Measurements from ENCODE around the gene DCDC2C. TPM values are rescaled to one million over a fixed set of nuclear protein-coding genes. Genes with fewer than 3 reads are reported as not detected.

Gene DCDC2C
- total RNA-seq, 3 donors from 2014 or later = 0.35 TPM; not detected in 2

- ATAC-seq (no peak), DNase-seq (no peak)
- H3K4me1 ChIP-seq (ENCODE audit: low read depth) = no peaks in the 10 kb centered on the region
- no peak for TF ChIP-seq CTCF (IDR thresholded peaks at IDR 0.05)
- intact Hi-C loops (cut with DNase I, micrococcal nuclease) = no loop called here
- H3K4me3 ChIP-seq = no peak overlapping the region
- peaks cover 39% of the 10 kb centered on the region for H3K9me3 ChIP-seq
- H3K36me3 ChIP-seq (ENCODE audit: low read depth) = no peaks in the 10 kb centered on the region
Observed at GRCh38 chr2:3870222-3870621, 166.8 kb downstream of the DCDC2C start.

- intact Hi-C loops (cut with DNase I, micrococcal nuclease) = no loop called here
- no peak for ATAC-seq
- TF ChIP-seq CTCF (IDR thresholded peaks at IDR 0.05) = no peak
- Histone ChIP-seq H3K4me3 (no peak overlapping the region), H3K4me1 (ENCODE audit: low read depth) (no peaks in the 10 kb centered on the region), H3K36me3 (ENCODE audit: low read depth) (no peaks in the 10 kb centered on the region), H3K9me3 (peaks cover 33% of the 10 kb centered on the region)
- no peak for DNase-seq
Observed at GRCh38 chr2:3871002-3871401, 167.6 kb downstream of the DCDC2C start.

GRCh38 chr2:3872451-3872850 lies 169.1 kb downstream of the DCDC2C start:
- Histone ChIP-seq H3K9me3 (peaks cover 31% of the 10 kb centered on the region), H3K4me1 (ENCODE audit: low read depth) (no peaks in the 10 kb centered on the region), H3K36me3 (ENCODE audit: low read depth) (no peaks in the 10 kb centered on the region), H3K4me3 (no peak overlapping the region)
- DNase-seq = no peak
- intact Hi-C loops (cut with DNase I, micrococcal nuclease) = no loop called here
- TF ChIP-seq CTCF (IDR thresholded peaks at IDR 0.05) = no peak
- ATAC-seq = no peak

- Histone ChIP-seq H3K36me3 (ENCODE audit: low read depth) (no peaks in the 10 kb centered on the region), H3K9me3 (peaks cover 25% of the 10 kb centered on the region), H3K4me1 (ENCODE audit: low read depth) (no peaks in the 10 kb centered on the region), H3K4me3 (no peak overlapping the region)
- DNase-seq (no peak), ATAC-seq (no peak)
- intact Hi-C loops (cut with DNase I, micrococcal nuclease) = no loop called here
- no peak for TF ChIP-seq CTCF (IDR thresholded peaks at IDR 0.05)
Observed at GRCh38 chr2:3873899-3874298, 170.5 kb downstream of the DCDC2C start.

- no peak for TF ChIP-seq CTCF (IDR thresholded peaks at IDR 0.05)
- H3K9me3 ChIP-seq = peaks cover 30% of the 10 kb centered on the region
- intact Hi-C loops (cut with DNase I, micrococcal nuclease) = no loop called here
Observed at GRCh38 chr2:3876221-3876620, 172.8 kb downstream of the DCDC2C start.

GRCh38 chr2:3876685-3877084 lies 173.3 kb downstream of the DCDC2C start:
- Histone ChIP-seq H3K36me3 (ENCODE audit: low read depth) (no peaks in the 10 kb centered on the region), H3K4me3 (no peak overlapping the region), H3K4me1 (ENCODE audit: low read depth) (no peaks in the 10 kb centered on the region), H3K9me3 (peaks cover 30% of the 10 kb centered on the region)
- TF ChIP-seq CTCF (IDR thresholded peaks at IDR 0.05) = no peak
- no peak for DNase-seq
- no peak for ATAC-seq
- intact Hi-C loops (cut with DNase I, micrococcal nuclease) = no loop called here

More at GRCh38 chr2:3876221-3876620, 172.8 kb downstream of the DCDC2C start:
- no peak for DNase-seq
- no peak for ATAC-seq
- Histone ChIP-seq H3K4me3 (no peak overlapping the region), H3K4me1 (ENCODE audit: low read depth) (no peaks in the 10 kb centered on the region), H3K36me3 (ENCODE audit: low read depth) (no peaks in the 10 kb centered on the region)
